ENCODE measurements around the gene SCRN3. TPM values are rescaled to one million over a fixed set of nuclear protein-coding genes. Genes with fewer than 3 reads are reported as not detected.

SCRN3 gene
- total and polyA plus RNA-seq, 3 donors from 2014 or later, result 18.3 to 29.1 (median 20.2) TPM

DNA sequence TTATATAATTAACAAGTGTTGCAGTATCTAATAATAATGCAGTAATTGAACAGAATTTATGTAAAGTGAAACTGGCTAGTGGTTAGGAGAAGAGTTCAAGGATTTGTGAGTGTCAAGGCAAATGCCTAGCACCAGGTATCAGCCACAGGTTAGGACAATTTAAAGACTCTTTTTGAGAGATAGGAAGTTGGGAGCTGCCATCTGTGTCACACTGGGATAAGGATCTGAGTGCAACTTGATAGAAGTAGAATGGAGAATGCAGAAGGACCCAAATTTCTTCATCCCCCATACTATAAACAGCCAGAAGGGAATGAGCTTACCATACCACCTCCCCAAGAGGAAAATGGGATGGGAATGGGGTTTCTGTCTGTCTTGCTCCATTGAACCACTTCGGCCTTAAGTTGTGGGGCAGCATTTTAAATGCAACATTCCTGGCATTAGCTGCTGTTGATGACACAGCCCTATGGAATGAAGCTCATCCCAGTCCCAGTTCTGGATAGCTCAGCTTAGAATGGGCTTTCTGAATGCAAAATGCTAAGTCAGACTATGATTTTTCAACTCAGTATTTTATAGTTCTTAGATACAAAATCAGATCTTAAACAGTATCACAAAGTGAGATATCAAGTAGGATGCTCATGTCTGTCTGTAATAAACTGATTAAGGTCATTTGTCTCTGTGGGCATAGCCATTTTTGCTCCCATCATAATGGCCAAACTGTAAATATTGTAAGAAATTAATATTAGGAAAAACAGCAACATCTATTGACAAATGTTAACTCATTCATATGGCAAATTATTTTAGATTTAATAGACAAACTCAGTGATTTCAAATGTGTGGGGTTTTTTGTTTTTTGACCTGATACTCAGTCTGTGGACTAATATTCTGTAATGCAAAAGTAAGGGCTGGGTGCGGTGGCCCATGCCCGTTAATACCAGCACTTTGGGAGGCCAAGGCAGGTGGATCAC is 47.3 kb downstream of the SCRN3 start:
- Histone ChIP-seq H3K27me3 (no peaks in the 10 kb centered on the region), H3K4me1 (no peaks in the 10 kb centered on the region), H3K27ac (no peak overlapping the region), H3K9me3 (no peaks in the 10 kb centered on the region), H3K36me3 (ENCODE audit: low read depth, missing control alignments) (no peaks in the 10 kb centered on the region), H3K4me3 (no peak overlapping the region)
- no peak for DNase-seq
- intact Hi-C loops (cut with DNase I; ENCODE audit: low total_unique reads), result no loop called here
- WGBS, 2 donors, result 82 to 92% methylated on average over 3 of the region's 3 CpGs
- TF ChIP-seq, protein P1, sequence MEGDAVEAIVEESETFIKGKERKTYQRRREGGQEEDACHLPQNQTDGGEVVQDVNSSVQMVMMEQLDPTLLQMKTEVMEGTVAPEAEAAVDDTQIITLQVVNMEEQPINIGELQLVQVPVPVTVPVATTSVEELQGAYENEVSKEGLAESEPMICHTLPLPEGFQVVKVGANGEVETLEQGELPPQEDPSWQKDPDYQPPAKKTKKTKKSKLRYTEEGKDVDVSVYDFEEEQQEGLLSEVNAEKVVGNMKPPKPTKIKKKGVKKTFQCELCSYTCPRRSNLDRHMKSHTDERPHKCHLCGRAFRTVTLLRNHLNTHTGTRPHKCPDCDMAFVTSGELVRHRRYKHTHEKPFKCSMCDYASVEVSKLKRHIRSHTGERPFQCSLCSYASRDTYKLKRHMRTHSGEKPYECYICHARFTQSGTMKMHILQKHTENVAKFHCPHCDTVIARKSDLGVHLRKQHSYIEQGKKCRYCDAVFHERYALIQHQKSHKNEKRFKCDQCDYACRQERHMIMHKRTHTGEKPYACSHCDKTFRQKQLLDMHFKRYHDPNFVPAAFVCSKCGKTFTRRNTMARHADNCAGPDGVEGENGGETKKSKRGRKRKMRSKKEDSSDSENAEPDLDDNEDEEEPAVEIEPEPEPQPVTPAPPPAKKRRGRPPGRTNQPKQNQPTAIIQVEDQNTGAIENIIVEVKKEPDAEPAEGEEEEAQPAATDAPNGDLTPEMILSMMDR (IDR thresholded peaks at IDR 0.05), result no peak
- no peak for TF ChIP-seq POLR2A (IDR thresholded peaks at IDR 0.05)

DNA sequence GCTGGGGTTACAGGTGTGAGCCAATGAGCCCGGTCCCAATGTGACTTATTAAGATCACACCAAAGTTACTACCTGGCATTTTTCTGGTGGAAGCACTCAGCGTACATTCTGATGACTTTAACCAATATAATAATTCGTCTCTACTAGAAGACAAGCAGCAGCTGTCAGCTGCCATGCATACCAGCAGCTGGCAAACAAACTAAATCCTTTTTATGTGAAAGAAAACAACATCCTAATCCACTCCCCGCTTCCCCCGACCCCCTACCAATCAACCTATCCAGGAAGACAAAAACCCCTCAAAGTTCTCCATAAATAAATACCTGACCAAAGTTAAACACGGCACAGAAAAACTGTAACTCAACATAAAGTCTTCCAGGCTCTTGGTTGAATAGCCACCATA is 49.2 kb downstream of the SCRN3 start:
- Histone ChIP-seq H3K4me3 (no peak overlapping the region), H3K4me1 (no peaks in the 10 kb centered on the region), H3K27ac (no peak overlapping the region), H3K27me3 (no peaks in the 10 kb centered on the region), H3K9me3 (no peaks in the 10 kb centered on the region), H3K36me3 (ENCODE audit: low read depth, missing control alignments) (no peaks in the 10 kb centered on the region)
- 79% methylated on average over 6 of the region's 6 CpGs for WGBS, 2 donors
- intact Hi-C loops (cut with DNase I; ENCODE audit: low total_unique reads), result no loop called here
- no peak for DNase-seq
- TF ChIP-seq, protein P1 (IDR thresholded peaks at IDR 0.05), result no peak
- no peak for TF ChIP-seq POLR2A (IDR thresholded peaks at IDR 0.05)

DNA sequence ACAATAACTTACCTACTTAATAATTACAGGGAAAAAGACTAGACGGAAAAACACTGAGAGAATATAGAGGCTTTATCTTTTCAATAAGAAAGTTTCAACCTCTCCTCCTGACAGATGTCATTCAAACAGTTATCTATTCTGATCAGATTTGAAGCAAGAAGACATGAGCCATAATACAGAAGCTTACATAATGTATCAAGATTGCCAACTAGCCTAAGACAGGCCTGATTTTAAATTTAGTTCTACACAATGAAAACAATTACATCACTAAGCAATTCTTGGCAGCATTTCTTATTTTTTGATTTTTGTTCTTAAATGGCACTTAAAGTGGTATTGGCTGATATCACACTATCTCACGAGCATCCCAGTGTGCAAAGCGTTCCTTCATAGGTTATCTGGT is 49.7 kb downstream of the SCRN3 start:
- Histone ChIP-seq H3K9me3 (no peaks in the 10 kb centered on the region), H3K27me3 (no peaks in the 10 kb centered on the region), H3K4me3 (no peak overlapping the region), H3K27ac (no peak overlapping the region), H3K36me3 (ENCODE audit: low read depth, missing control alignments) (no peaks in the 10 kb centered on the region), H3K4me1 (no peaks in the 10 kb centered on the region)
- 82 to 90% methylated on average over 3 of the region's 3 CpGs for WGBS, 2 donors
- DNase-seq, result no peak
- intact Hi-C loops (cut with DNase I; ENCODE audit: low total_unique reads), result no loop called here
- TF ChIP-seq, protein P1 (IDR thresholded peaks at IDR 0.05), result no peak
- TF ChIP-seq POLR2A (IDR thresholded peaks at IDR 0.05), result no peak

DNA sequence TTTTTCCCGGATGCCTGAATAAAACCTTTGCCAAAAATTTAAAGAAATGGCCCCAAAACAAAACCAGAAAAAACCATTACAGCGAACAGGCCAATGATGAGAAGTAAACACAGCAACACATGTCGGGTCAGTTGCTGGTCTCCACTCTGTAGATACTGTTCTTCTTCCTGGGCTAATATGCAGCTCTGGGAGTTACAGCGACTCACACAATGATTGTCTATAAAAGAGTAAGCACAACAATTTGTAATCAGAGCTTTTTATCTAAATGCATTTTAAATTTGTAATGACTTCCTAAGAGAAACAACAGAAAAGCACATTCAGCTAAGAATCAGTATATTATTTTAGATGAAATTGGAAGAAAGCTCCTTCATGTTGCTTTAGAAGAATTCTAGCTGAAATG is 51.0 kb downstream of the SCRN3 start:
- H3K4me1 ChIP-seq, result no peaks in the 10 kb centered on the region
- no peaks in the 10 kb centered on the region for H3K9me3 ChIP-seq
- H3K27ac ChIP-seq, result no peak overlapping the region
- H3K36me3 ChIP-seq (ENCODE audit: low read depth, missing control alignments), result no peaks in the 10 kb centered on the region
- no peaks in the 10 kb centered on the region for H3K27me3 ChIP-seq
- no peak overlapping the region for H3K4me3 ChIP-seq
- TF ChIP-seq, protein P1 (IDR thresholded peaks at IDR 0.05), result no peak
- 92 to 94% methylated on average over 4 of the region's 4 CpGs for WGBS, 2 donors
- no peak for DNase-seq
- intact Hi-C loops (cut with DNase I; ENCODE audit: low total_unique reads), result no loop called here

DNA sequence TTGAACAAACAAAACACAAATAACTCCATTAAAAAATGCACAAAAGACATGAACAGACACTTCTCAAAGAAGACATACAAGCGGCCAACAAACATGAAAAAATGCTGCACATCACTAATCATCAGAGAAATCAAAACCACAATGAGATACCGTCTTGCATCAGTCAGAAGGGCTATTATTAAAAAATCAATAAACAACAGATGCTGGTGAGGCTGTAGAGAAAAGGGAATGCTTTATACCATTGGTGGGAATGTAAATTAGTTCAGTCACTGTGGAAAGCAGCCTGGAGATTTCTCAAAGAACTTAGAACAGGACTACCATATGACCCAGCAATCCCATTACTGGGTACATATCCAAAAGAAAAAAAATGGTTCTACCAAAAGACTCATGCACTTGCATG is 53.5 kb downstream of the SCRN3 start:
- 84 to 93% methylated on average over 2 of the region's 2 CpGs for WGBS, 2 donors
- intact Hi-C loops (cut with DNase I; ENCODE audit: low total_unique reads), result no loop called here

More for the DNA sequence above, 53.5 kb downstream of the SCRN3 start:
- Histone ChIP-seq H3K4me3 (no peak overlapping the region), H3K27me3 (no peaks in the 10 kb centered on the region), H3K4me1 (no peaks in the 10 kb centered on the region), H3K36me3 (ENCODE audit: low read depth, missing control alignments) (no peaks in the 10 kb centered on the region), H3K9me3 (no peaks in the 10 kb centered on the region), H3K27ac (no peak overlapping the region)
- no peak for DNase-seq
- TF ChIP-seq, protein P1 (IDR thresholded peaks at IDR 0.05), result no peak
- no peak for TF ChIP-seq POLR2A (IDR thresholded peaks at IDR 0.05)
